ENCODE measurements around the gene GLOD5. TPM values are rescaled to one million over a fixed set of nuclear protein-coding genes. Genes with fewer than 3 reads are reported as not detected.

GLOD5 gene
- not detected in 2 replicates for total RNA-seq
- long read RNA-seq = 0 reads

GRCh38 chrX:48761674-48762471, at the start of gene GLOD5:
Gene GLOD5, plus strand, starts transcription at chrX:48761747. Its CDS starts 44 bp downstream, at chrX:48761791.
- Mint-ChIP-seq H3K9me3 (ENCODE audit: low read depth) (peaks cover 4% of the 10 kb centered on the region), H3K27ac (peak within 1 kb of the TSS; percentile 84), H3K27me3 (no peaks in the 10 kb centered on the region), H3K4me1 (ENCODE audit: low read depth) (peaks cover 5% of the 10 kb centered on the region), H3K36me3 (ENCODE audit: insufficient read depth) (no peaks in the 10 kb centered on the region), H3K4me3 (ENCODE audit: low read depth) (no peak within 1 kb of the TSS)
- peak; percentile 23 for DNase-seq (ENCODE audit: low spot score, unreplicated experiment)
- TF ChIP-seq, protein P1, sequence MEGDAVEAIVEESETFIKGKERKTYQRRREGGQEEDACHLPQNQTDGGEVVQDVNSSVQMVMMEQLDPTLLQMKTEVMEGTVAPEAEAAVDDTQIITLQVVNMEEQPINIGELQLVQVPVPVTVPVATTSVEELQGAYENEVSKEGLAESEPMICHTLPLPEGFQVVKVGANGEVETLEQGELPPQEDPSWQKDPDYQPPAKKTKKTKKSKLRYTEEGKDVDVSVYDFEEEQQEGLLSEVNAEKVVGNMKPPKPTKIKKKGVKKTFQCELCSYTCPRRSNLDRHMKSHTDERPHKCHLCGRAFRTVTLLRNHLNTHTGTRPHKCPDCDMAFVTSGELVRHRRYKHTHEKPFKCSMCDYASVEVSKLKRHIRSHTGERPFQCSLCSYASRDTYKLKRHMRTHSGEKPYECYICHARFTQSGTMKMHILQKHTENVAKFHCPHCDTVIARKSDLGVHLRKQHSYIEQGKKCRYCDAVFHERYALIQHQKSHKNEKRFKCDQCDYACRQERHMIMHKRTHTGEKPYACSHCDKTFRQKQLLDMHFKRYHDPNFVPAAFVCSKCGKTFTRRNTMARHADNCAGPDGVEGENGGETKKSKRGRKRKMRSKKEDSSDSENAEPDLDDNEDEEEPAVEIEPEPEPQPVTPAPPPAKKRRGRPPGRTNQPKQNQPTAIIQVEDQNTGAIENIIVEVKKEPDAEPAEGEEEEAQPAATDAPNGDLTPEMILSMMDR (IDR thresholded peaks at IDR 0.05; ENCODE audit: unreplicated experiment) = peak; percentile 54

DNA sequence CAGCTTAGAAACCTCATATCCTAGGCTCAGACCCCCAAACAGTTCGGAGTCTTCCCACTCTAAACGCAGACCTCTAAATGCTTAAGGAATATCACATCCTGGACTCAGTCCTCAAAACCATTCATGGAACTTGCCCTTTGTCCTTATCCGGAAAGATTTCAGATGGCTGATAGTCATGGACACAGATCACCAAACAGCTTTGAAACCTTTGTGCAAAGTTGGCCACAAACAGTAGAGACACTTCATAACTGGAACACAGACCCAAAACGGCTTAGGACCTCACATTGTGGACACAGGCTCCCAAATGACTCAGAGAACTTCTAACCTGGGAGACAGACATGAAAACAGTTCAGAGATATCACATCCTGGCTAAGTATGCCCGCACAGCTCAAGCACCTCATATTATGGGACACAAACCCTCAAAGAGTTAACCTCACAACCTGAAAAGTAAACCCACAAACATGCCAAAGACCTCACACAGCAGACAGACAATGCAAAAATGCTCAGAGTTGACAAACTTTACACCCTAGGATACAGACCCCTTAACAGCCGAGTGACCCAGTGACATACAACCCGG, 49.5 kb upstream of the GLOD5 start:
- Mint-ChIP-seq H3K4me3 (ENCODE audit: low read depth) (peak overlapping the region; percentile 19), H3K27ac (no peak overlapping the region), H3K27me3 (peaks cover 73% of the 10 kb centered on the region), H3K36me3 (ENCODE audit: insufficient read depth) (peaks cover 3% of the 10 kb centered on the region), H3K9me3 (ENCODE audit: low read depth) (peaks cover 22% of the 10 kb centered on the region), H3K4me1 (ENCODE audit: low read depth) (peaks cover 28% of the 10 kb centered on the region)
- TF ChIP-seq, protein P1 (IDR thresholded peaks at IDR 0.05; ENCODE audit: unreplicated experiment) = no peak
- no peak for DNase-seq (ENCODE audit: low spot score, unreplicated experiment)

GRCh38 chrX:48713847-48714246, 47.7 kb upstream of the GLOD5 start:
- peaks cover 28% of the 10 kb centered on the region for H3K4me1 Mint-ChIP-seq (ENCODE audit: low read depth)
- H3K36me3 Mint-ChIP-seq (ENCODE audit: insufficient read depth) = peaks cover 3% of the 10 kb centered on the region
- no peak for DNase-seq (ENCODE audit: low spot score, unreplicated experiment)
- TF ChIP-seq, protein P1 (IDR thresholded peaks at IDR 0.05; ENCODE audit: unreplicated experiment) = no peak
- H3K4me3 Mint-ChIP-seq (ENCODE audit: low read depth) = no peak overlapping the region
- H3K9me3 Mint-ChIP-seq (ENCODE audit: low read depth) = peaks cover 31% of the 10 kb centered on the region
- H3K27ac Mint-ChIP-seq = no peak overlapping the region
- peaks cover 66% of the 10 kb centered on the region for H3K27me3 Mint-ChIP-seq

GRCh38 chrX:48714573-48714972, 47.0 kb upstream of the GLOD5 start:
- Mint-ChIP-seq H3K27ac (no peak overlapping the region), H3K4me1 (ENCODE audit: low read depth) (peaks cover 28% of the 10 kb centered on the region), H3K36me3 (ENCODE audit: insufficient read depth) (peaks cover 3% of the 10 kb centered on the region), H3K27me3 (peaks cover 66% of the 10 kb centered on the region), H3K4me3 (ENCODE audit: low read depth) (no peak overlapping the region), H3K9me3 (ENCODE audit: low read depth) (peaks cover 33% of the 10 kb centered on the region)
- no peak for DNase-seq (ENCODE audit: low spot score, unreplicated experiment)
- TF ChIP-seq, protein P1 (IDR thresholded peaks at IDR 0.05; ENCODE audit: unreplicated experiment) = no peak

DNA sequence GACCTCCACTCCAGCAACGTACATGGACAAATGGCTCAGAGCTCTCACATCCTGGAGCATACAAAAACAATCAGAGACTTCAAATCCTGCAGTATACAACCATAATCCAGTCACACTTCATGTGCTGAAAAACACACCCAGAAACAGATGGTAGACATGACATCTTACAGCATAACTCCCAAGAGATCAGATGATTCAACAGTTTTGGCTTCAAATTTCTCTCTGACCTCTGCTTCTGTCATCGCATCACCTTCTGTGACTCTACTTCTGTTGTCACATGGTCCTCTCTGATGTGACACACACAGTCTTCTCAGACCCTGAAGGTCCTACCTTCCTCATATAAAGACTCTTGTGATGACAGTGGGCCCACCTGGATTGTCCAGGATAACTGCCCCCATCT, 46.5 kb upstream of the GLOD5 start:
- Mint-ChIP-seq H3K9me3 (ENCODE audit: low read depth) (peaks cover 33% of the 10 kb centered on the region), H3K36me3 (ENCODE audit: insufficient read depth) (peaks cover 3% of the 10 kb centered on the region), H3K4me1 (ENCODE audit: low read depth) (peaks cover 28% of the 10 kb centered on the region), H3K27ac (no peak overlapping the region), H3K4me3 (ENCODE audit: low read depth) (no peak overlapping the region), H3K27me3 (peaks cover 66% of the 10 kb centered on the region)
- DNase-seq (ENCODE audit: low spot score, unreplicated experiment) = no peak
- TF ChIP-seq, protein P1 (IDR thresholded peaks at IDR 0.05; ENCODE audit: unreplicated experiment) = no peak

Measured in progenitor cell of endocrine pancreas (in vitro differentiated cells).